NCI-H1048 (cell line): ENCODE measurements around the gene DNAJB4.
A peak's percentile ranks its signal among the peaks of the same experiment; 100 is the strongest.
"Not testable (repeated sequence)": the region's sequence is repeated elsewhere in the genome, so short reads cannot be mapped to it uniquely, and the experiment has no call there.

ENCODE experiments used
- DNase-seq: peaks from one replicate; lab custom pipeline; 2025; lab: John Stamatoyannopoulos, UW

Gene DNAJB4

GRCh38 chr1:77990629-77991204 lies 14.0 kb upstream of the DNAJB4 start:
- no peak for DNase-seq

- DNase-seq, result no peak
Measured at GRCh38 chr1:77991638-77992037, 13.1 kb upstream of the DNAJB4 start.

GRCh38 chr1:77994117-77994705 lies 10.5 kb upstream of the DNAJB4 start:
- no peak for DNase-seq

GRCh38 chr1:77996734-77997133 lies 8.0 kb upstream of the DNAJB4 start:
- DNase-seq, result no peak

- DNase-seq, result not testable (repeated sequence)
Measured at GRCh38 chr1:78000536-78000935, 4.2 kb upstream of the DNAJB4 start.

GRCh38 chr1:78003070-78003746 lies 1.5 kb upstream of the DNAJB4 start:
- DNase-seq, result no peak

- peak; percentile 4 for DNase-seq
Measured at GRCh38 chr1:78003882-78004718, 639 bp upstream of the DNAJB4 start.

- no peak for DNase-seq
Measured at GRCh38 chr1:78005448-78005722, 646 bp downstream of the DNAJB4 start.

GRCh38 chr1:78005755-78006154 lies 1.0 kb downstream of the DNAJB4 start:
- DNase-seq, result peak; percentile 20

GRCh38 chr1:78006521-78006920 lies 1.8 kb downstream of the DNAJB4 start:
- no peak for DNase-seq

GRCh38 chr1:78007677-78008341 lies 3.1 kb downstream of the DNAJB4 start:
- no peak for DNase-seq

- DNase-seq, result no peak
Measured at GRCh38 chr1:78009276-78009675, 4.5 kb downstream of the DNAJB4 start.

GRCh38 chr1:78009836-78010235 lies 5.1 kb downstream of the DNAJB4 start:
- no peak for DNase-seq

- DNase-seq, result no peak
Measured at GRCh38 chr1:78011050-78011449, 6.3 kb downstream of the DNAJB4 start.

GRCh38 chr1:78015148-78015547 lies 10.4 kb downstream of the DNAJB4 start:
- no peak for DNase-seq

GRCh38 chr1:78019024-78019423 lies 14.3 kb downstream of the DNAJB4 start:
- DNase-seq, result no peak

GRCh38 chr1:78021134-78021533 lies 16.4 kb downstream of the DNAJB4 start:
- DNase-seq, result not testable (repeated sequence)

GRCh38 chr1:78029793-78030192 lies 25.1 kb downstream of the DNAJB4 start:
- DNase-seq, result no peak

- no peak for DNase-seq
Measured at GRCh38 chr1:78032996-78033796, 28.5 kb downstream of the DNAJB4 start.

GRCh38 chr1:78033797-78034172 lies 29.0 kb downstream of the DNAJB4 start:
- no peak for DNase-seq

- DNase-seq, result no peak
Measured at GRCh38 chr1:78035121-78035520, 30.4 kb downstream of the DNAJB4 start.

GRCh38 chr1:78036450-78036849 lies 31.7 kb downstream of the DNAJB4 start:
- DNase-seq, result no peak
